Measurements from ENCODE around the gene HEMGN. TPM values are rescaled to one million over a fixed set of nuclear protein-coding genes. Genes with fewer than 3 reads are reported as not detected.
"Not testable (repeated sequence)": the region's sequence is repeated elsewhere in the genome, so short reads cannot be mapped to it uniquely, and the experiment has no call there.

The HEMGN gene
- polyA plus RNA-seq (ENCODE audit: insufficient read length) = 4.2 TPM

GRCh38 chr9:97938081-97938644, at the start of gene HEMGN:
HEMGN (minus strand) TSS chr9:97938172; CDS start chr9:97938136, 36 bp downstream.
- no peak for DNase-seq

- no peak for DNase-seq
Observed at GRCh38 chr9:97987487-97987886, 49.5 kb upstream of the HEMGN start.

GRCh38 chr9:97985058-97985861, 47.3 kb upstream of the HEMGN start:
- DNase-seq = peak; percentile 45

- peak; percentile 86 for DNase-seq
Observed at GRCh38 chr9:97984188-97985057, 46.5 kb upstream of the HEMGN start.

GRCh38 chr9:97983589-97984187, 45.7 kb upstream of the HEMGN start:
- peak; percentile 79 for DNase-seq

GRCh38 chr9:97982683-97983588, 45.0 kb upstream of the HEMGN start, which contains the start of gene ANP32B:
ANP32B (plus strand) TSS chr9:97983341; CDS start chr9:97983556, 215 bp downstream.
- DNase-seq = peak; percentile 96

GRCh38 chr9:97981846-97982682, 44.1 kb upstream of the HEMGN start:
- DNase-seq = no peak

- DNase-seq = peak; percentile 30
Observed at GRCh38 chr9:97980918-97981845, 43.2 kb upstream of the HEMGN start.

- peak; percentile 23 for DNase-seq
Observed at GRCh38 chr9:97980479-97980803, 42.5 kb upstream of the HEMGN start.

- no peak for DNase-seq
Observed at GRCh38 chr9:97979788-97980478, 42.0 kb upstream of the HEMGN start.

GRCh38 chr9:97978371-97979130, 40.6 kb upstream of the HEMGN start:
- no peak for DNase-seq

GRCh38 chr9:97976633-97977032, 38.7 kb upstream of the HEMGN start:
- not testable (repeated sequence) for DNase-seq

- DNase-seq = no peak
Observed at GRCh38 chr9:97975376-97975775, 37.4 kb upstream of the HEMGN start.

- DNase-seq = no peak
Observed at GRCh38 chr9:97972753-97973152, 34.8 kb upstream of the HEMGN start.

GRCh38 chr9:97970165-97970564, 32.2 kb upstream of the HEMGN start:
- DNase-seq = no peak

- no peak for DNase-seq
Observed at GRCh38 chr9:97969014-97969413, 31.0 kb upstream of the HEMGN start.

GRCh38 chr9:97966493-97966892, 28.5 kb upstream of the HEMGN start:
- no peak for DNase-seq

GRCh38 chr9:97964901-97965300, 26.9 kb upstream of the HEMGN start:
- DNase-seq = no peak
